Measurements from ENCODE around the gene DDX17.

DDX17 gene

GRCh38 chr22:38540701-38541100, 34.6 kb upstream of the DDX17 start:
- TF ChIP-seq EZH2 (optimal IDR thresholded peaks at IDR 0.05; ENCODE audit: low read depth, low read length) (no peak), EZH2phosphoT487 (IDR thresholded peaks at IDR 0.05; ENCODE audit: low read length) (no peak), CTCF (IDR thresholded peaks at IDR 0.05; ENCODE audit: low read length) (no peak)
- no peaks in the 10 kb centered on the region for H3F3A ChIP-seq (ENCODE audit: insufficient read depth, low read length)
- DNase-seq: no peak

DNA sequence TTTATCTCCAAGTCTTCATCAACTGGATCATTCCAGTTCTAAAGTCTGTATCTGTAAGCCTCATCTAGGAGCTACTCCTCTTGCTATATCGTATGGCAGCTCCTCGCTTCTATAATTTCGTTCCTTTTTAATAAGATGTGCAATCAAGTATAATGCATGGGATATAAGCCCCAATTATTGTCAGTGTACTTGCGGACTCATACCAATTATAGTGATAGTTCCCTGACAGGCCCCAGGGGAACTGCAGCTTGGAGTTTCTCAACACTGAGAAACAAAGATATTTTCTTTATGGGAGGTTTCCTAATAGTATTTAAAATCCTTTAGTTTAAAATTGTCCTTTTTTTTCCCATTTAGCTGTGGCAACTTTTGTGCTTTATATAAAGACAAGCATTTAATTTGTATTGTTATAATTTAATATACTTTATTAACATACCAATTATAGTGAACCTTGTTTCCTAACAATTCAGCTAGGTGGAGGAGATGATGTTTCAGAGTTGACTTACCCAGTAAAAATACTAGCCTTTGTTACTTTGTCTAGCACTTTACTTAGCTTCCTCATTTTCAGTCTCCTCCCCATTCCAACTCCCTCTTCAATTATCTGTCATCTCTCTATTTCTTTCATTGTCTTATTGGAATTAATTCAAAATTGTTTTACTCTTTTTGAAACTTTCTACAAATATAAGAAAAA, 25.3 kb upstream of the DDX17 start:
- Histone ChIP-seq H3K27ac (ENCODE audit: low read length) (no peak overlapping the region), H4K20me1 (ENCODE audit: insufficient read depth, low read length) (no peaks in the 10 kb centered on the region), H3K9ac (ENCODE audit: low read length) (no peak overlapping the region), H3K4me3 (ENCODE audit: low read length) (no peak overlapping the region), H3K4me2 (ENCODE audit: low read depth, low read length) (no peak overlapping the region), H3K36me3 (replicated peaks; ENCODE audit: insufficient read depth, low read length) (no peaks in the 10 kb centered on the region), H3K9me3 (replicated peaks; ENCODE audit: insufficient read depth, low read length) (no peaks in the 10 kb centered on the region), H2AFZ (ENCODE audit: low read length) (no peak overlapping the region), H3K9me2 (replicated peaks; ENCODE audit: insufficient read depth, low read length) (no peaks in the 10 kb centered on the region), H3K4me1 (ENCODE audit: low read length) (no peaks in the 10 kb centered on the region), H3K79me2 (ENCODE audit: low read length) (no peaks in the 10 kb centered on the region), H3K27me3 (replicated peaks; ENCODE audit: insufficient read depth, low read length) (no peaks in the 10 kb centered on the region), H3F3A (ENCODE audit: insufficient read depth, low read length) (no peaks in the 10 kb centered on the region)
- DNase-seq: no peak
- TF ChIP-seq EZH2 (optimal IDR thresholded peaks at IDR 0.05; ENCODE audit: low read depth, low read length): no peak
- TF ChIP-seq EZH2phosphoT487 (IDR thresholded peaks at IDR 0.05; ENCODE audit: low read length): no peak
- no peak for TF ChIP-seq CTCF (IDR thresholded peaks at IDR 0.05; ENCODE audit: low read length)

More at GRCh38 chr22:38540701-38541100, 34.6 kb upstream of the DDX17 start:
- H3K9me2 ChIP-seq (replicated peaks; ENCODE audit: insufficient read depth, low read length): no peaks in the 10 kb centered on the region
- no peak overlapping the region for H3K27ac ChIP-seq (ENCODE audit: low read length)
- H3K9ac ChIP-seq (ENCODE audit: low read length): no peak overlapping the region
- no peaks in the 10 kb centered on the region for H3K4me1 ChIP-seq (ENCODE audit: low read length)
- H3K27me3 ChIP-seq (replicated peaks; ENCODE audit: insufficient read depth, low read length): no peaks in the 10 kb centered on the region
- no peaks in the 10 kb centered on the region for H4K20me1 ChIP-seq (ENCODE audit: insufficient read depth, low read length)
- H2AFZ ChIP-seq (ENCODE audit: low read length): no peak overlapping the region
- no peaks in the 10 kb centered on the region for H3K9me3 ChIP-seq (replicated peaks; ENCODE audit: insufficient read depth, low read length)
- no peaks in the 10 kb centered on the region for H3K79me2 ChIP-seq (ENCODE audit: low read length)
- H3K4me3 ChIP-seq (ENCODE audit: low read length): no peak overlapping the region
- H3K36me3 ChIP-seq (replicated peaks; ENCODE audit: insufficient read depth, low read length): no peaks in the 10 kb centered on the region
- H3K4me2 ChIP-seq (ENCODE audit: low read depth, low read length): no peak overlapping the region

DNA sequence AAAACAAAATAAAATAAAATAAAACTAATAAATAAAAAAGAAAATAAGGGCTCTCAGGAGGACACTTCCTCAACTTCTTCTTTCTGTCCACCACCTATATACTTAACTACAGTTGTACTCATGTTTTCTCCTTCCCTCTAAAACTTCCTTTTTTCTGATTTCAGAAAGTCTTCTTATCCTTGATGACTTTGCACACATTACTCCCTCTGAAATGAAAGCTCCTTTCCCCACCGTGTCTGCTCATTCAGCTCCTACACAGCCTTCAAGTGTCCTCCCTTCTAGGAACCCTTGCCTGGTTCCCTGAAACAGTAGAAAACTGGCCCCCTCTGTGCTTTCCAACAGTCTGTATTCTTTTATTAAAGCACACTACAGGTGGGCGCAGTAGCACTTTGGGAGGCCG, 18.3 kb upstream of the DDX17 start:
- Histone ChIP-seq H3K27me3 (replicated peaks; ENCODE audit: insufficient read depth, low read length) (no peaks in the 10 kb centered on the region), H3K27ac (ENCODE audit: low read length) (no peak overlapping the region), H3K4me1 (ENCODE audit: low read length) (no peaks in the 10 kb centered on the region), H3K9me2 (replicated peaks; ENCODE audit: insufficient read depth, low read length) (no peaks in the 10 kb centered on the region), H2AFZ (ENCODE audit: low read length) (no peak overlapping the region), H3K4me3 (ENCODE audit: low read length) (no peak overlapping the region), H3K9me3 (replicated peaks; ENCODE audit: insufficient read depth, low read length) (no peaks in the 10 kb centered on the region), H3F3A (ENCODE audit: insufficient read depth, low read length) (no peaks in the 10 kb centered on the region), H4K20me1 (ENCODE audit: insufficient read depth, low read length) (no peaks in the 10 kb centered on the region), H3K9ac (ENCODE audit: low read length) (no peak overlapping the region), H3K4me2 (ENCODE audit: low read depth, low read length) (no peak overlapping the region), H3K79me2 (ENCODE audit: low read length) (no peaks in the 10 kb centered on the region), H3K36me3 (replicated peaks; ENCODE audit: insufficient read depth, low read length) (no peaks in the 10 kb centered on the region)
- TF ChIP-seq CTCF (IDR thresholded peaks at IDR 0.05; ENCODE audit: low read length) (no peak), EZH2 (optimal IDR thresholded peaks at IDR 0.05; ENCODE audit: low read depth, low read length) (no peak), EZH2phosphoT487 (IDR thresholded peaks at IDR 0.05; ENCODE audit: low read length) (no peak)
- DNase-seq: no peak
